ENCODE data around the gene GATD1.

Gene GATD1

DNA sequence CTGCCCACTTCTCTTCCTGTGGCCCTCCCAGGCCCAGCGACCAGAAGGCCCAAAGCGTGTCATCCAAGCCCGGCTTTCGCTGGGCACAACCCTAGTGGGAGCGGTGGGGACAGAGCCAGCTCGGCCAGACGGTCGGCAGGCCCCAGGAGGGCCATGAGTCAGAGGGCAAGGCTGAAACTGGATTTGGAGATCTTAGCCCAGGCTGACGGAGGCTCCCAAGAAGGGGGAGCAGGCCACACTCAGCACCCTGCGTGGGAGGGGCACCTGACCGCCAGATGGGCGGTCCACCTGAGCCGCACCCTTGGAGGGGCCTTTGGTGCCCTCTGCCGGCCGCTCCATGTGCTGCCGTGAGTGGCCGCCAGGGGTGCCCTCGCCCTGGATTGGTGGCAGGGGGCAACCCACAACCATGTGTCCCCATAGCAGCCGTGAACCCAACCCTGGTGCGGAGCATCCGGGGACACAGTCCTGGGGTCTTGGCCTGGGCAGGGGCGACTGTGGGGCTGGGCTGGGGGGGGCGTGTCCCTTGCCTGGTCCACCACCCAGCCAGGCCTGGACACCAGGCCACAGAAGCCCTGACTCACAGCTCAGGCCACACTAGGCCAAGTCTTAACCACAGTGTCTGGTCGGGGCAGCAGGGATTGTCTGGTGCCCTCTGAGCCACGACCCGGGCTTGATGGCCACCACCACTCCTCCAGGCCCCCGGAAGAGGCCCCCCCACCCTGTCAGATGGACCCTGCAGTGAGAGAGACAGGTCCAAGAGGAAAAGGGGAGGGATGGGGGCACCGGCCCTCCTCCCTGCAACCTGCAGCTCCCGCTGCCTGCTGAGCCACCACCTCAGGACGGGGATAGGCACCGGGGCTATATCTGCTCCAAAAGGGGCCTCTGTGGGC, 49.2 kb downstream of the GATD1 start (continued):
- TF ChIP-seq, protein P1, sequence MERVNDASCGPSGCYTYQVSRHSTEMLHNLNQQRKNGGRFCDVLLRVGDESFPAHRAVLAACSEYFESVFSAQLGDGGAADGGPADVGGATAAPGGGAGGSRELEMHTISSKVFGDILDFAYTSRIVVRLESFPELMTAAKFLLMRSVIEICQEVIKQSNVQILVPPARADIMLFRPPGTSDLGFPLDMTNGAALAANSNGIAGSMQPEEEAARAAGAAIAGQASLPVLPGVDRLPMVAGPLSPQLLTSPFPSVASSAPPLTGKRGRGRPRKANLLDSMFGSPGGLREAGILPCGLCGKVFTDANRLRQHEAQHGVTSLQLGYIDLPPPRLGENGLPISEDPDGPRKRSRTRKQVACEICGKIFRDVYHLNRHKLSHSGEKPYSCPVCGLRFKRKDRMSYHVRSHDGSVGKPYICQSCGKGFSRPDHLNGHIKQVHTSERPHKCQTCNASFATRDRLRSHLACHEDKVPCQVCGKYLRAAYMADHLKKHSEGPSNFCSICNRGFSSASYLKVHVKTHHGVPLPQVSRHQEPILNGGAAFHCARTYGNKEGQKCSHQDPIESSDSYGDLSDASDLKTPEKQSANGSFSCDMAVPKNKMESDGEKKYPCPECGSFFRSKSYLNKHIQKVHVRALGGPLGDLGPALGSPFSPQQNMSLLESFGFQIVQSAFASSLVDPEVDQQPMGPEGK (CRISPR knock-in tag; IDR thresholded peaks at IDR 0.05; ENCODE audit: borderline replicate concordance): no peak
- TF ChIP-seq ZFP3 (CRISPR knock-in tag; IDR thresholded peaks at IDR 0.05) (no peak), ZNF8 (CRISPR knock-in tag; IDR thresholded peaks at IDR 0.05) (no peak), BACH2 (CRISPR knock-in tag; IDR thresholded peaks at IDR 0.05; ENCODE audit: borderline replicate concordance) (no peak)

DNA sequence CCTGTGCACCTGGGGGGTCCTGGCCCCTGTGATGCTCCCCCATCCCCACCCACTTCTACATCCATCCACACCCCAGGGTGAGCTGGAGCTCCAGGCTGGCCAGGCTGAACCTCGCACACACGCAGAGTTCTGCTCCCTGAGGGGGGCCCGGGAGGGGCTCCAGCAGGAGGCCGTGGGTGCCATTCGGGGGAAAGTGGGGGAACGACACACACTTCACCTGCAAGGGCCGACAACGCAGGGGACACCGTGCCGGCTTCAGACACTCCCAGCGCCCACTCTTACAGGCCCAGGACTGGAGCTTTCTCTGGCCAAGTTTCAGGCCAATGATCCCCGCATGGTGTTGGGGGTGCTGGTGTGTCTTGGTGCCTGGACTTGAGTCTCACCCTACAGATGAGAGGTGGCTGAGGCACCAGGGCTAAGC, 50.0 kb downstream of the GATD1 start:
- ATAC-seq: no peak
- no peak for TF ChIP-seq ZNF8 (CRISPR knock-in tag; IDR thresholded peaks at IDR 0.05)
- no peak for TF ChIP-seq ISL1 (CRISPR knock-in tag; IDR thresholded peaks at IDR 0.05)
- no peak for TF ChIP-seq SNAI2 (CRISPR knock-in tag; IDR thresholded peaks at IDR 0.05)
- no peak for TF ChIP-seq PPARA (CRISPR knock-in tag; IDR thresholded peaks at IDR 0.05; ENCODE audit: borderline replicate concordance)
- TF ChIP-seq CSDC2 (CRISPR knock-in tag; IDR thresholded peaks at IDR 0.05): no peak

DNA sequence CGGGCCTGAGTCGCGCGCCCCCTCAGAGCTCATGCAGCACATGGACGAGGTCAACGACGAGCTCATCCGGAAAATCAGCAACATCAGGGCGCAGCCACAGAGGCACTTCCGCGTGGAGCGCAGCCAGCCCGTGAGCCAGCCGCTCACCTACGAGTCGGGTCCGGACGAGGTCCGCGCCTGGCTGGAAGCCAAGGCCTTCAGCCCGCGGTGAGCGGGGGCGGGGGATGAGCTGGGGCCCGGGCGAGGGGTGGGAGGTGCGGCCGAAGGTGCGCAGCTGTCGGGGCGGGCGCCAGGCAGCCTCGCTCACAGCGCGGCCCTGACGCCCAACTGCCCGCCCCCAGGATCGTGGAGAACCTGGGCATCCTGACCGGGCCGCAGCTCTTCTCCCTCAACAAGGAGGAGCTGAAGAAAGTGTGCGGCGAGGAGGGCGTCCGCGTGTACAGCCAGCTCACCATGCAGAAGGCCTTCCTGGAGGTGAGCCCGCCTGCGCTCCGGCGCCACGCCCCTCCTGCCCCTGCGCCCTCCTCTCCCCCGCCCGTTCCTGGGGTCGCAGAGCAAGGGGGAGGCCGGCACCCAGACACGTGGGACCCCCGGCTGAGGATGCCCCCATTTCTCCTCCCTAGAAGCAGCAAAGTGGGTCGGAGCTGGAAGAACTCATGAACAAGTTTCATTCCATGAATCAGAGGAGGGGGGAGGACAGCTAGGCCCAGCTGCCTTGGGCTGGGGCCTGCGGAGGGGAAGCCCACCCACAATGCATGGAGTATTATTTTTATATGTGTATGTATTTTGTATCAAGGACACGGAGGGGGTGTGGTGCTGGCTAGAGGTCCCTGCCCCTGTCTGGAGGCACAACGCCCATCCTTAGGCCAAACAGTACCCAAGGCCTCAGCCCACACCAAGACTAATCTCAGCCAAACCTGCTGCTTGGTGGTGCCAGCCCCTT, 50.7 kb downstream of the GATD1 start:
- TF ChIP-seq RARB (CRISPR knock-in tag; IDR thresholded peaks at IDR 0.05): no peak
- TF ChIP-seq, protein P2, sequence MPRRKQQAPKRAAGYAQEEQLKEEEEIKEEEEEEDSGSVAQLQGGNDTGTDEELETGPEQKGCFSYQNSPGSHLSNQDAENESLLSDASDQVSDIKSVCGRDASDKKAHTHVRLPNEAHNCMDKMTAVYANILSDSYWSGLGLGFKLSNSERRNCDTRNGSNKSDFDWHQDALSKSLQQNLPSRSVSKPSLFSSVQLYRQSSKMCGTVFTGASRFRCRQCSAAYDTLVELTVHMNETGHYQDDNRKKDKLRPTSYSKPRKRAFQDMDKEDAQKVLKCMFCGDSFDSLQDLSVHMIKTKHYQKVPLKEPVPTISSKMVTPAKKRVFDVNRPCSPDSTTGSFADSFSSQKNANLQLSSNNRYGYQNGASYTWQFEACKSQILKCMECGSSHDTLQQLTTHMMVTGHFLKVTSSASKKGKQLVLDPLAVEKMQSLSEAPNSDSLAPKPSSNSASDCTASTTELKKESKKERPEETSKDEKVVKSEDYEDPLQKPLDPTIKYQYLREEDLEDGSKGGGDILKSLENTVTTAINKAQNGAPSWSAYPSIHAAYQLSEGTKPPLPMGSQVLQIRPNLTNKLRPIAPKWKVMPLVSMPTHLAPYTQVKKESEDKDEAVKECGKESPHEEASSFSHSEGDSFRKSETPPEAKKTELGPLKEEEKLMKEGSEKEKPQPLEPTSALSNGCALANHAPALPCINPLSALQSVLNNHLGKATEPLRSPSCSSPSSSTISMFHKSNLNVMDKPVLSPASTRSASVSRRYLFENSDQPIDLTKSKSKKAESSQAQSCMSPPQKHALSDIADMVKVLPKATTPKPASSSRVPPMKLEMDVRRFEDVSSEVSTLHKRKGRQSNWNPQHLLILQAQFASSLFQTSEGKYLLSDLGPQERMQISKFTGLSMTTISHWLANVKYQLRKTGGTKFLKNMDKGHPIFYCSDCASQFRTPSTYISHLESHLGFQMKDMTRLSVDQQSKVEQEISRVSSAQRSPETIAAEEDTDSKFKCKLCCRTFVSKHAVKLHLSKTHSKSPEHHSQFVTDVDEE (CRISPR knock-in tag; IDR thresholded peaks at IDR 0.05): no peak
- no peak for TF ChIP-seq ZNF70 (CRISPR knock-in tag; IDR thresholded peaks at IDR 0.05)
- TF ChIP-seq, protein P1 (CRISPR knock-in tag; IDR thresholded peaks at IDR 0.05; ENCODE audit: borderline replicate concordance): no peak
- TF ChIP-seq ZNF565 (CRISPR knock-in tag; conservative IDR thresholded peaks at IDR 0.05; ENCODE audit: low read depth): no peak
- TF ChIP-seq ISL1 (CRISPR knock-in tag; IDR thresholded peaks at IDR 0.05): no peak
- TF ChIP-seq, protein P3, sequence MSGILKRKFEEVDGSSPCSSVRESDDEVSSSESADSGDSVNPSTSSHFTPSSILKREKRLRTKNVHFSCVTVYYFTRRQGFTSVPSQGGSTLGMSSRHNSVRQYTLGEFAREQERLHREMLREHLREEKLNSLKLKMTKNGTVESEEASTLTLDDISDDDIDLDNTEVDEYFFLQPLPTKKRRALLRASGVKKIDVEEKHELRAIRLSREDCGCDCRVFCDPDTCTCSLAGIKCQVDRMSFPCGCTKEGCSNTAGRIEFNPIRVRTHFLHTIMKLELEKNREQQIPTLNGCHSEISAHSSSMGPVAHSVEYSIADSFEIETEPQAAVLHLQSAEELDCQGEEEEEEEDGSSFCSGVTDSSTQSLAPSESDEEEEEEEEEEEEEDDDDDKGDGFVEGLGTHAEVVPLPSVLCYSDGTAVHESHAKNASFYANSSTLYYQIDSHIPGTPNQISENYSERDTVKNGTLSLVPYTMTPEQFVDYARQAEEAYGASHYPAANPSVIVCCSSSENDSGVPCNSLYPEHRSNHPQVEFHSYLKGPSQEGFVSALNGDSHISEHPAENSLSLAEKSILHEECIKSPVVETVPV (CRISPR knock-in tag; IDR thresholded peaks at IDR 0.05): no peak
- no peak for TF ChIP-seq ESRRG (CRISPR knock-in tag; IDR thresholded peaks at IDR 0.05)
- no peak for TF ChIP-seq ZFP3 (CRISPR knock-in tag; IDR thresholded peaks at IDR 0.05)
- TF ChIP-seq, protein P4, sequence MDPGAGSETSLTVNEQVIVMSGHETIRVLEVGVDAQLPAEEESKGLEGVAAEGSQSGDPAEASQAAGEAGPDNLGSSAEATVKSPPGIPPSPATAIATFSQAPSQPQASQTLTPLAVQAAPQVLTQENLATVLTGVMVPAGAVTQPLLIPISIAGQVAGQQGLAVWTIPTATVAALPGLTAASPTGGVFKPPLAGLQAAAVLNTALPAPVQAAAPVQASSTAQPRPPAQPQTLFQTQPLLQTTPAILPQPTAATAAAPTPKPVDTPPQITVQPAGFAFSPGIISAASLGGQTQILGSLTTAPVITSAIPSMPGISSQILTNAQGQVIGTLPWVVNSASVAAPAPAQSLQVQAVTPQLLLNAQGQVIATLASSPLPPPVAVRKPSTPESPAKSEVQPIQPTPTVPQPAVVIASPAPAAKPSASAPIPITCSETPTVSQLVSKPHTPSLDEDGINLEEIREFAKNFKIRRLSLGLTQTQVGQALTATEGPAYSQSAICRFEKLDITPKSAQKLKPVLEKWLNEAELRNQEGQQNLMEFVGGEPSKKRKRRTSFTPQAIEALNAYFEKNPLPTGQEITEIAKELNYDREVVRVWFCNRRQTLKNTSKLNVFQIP (CRISPR knock-in tag; IDR thresholded peaks at IDR 0.05; ENCODE audit: borderline replicate concordance, low read depth): no peak
- ATAC-seq: no peak

All from SK-N-SH treated with all-trans-retinoic acid at 6 μM for 48 hours (cell line).